GM12875 (cell line): ENCODE measurements around the gene LRRC8A.

Experiments
- H3K4me3 ChIP-seq: one replicate; pipeline ENCODE4 v1.5.1; 2011; ENCODE audit warnings: low read depth, low read length, control low read depth
- TF ChIP-seq, protein P1 (sequence below): IDR thresholded peaks from 2 replicates; pipeline ENCODE4 v1.5.1; 2011; ENCODE audit warnings: low read depth, mild to moderate bottlenecking, control low read depth, inconsistent platforms, low read length, moderate library complexity, borderline replicate concordance; ENCODE audit not compliant: insufficient read depth

LRRC8A gene

DNA sequence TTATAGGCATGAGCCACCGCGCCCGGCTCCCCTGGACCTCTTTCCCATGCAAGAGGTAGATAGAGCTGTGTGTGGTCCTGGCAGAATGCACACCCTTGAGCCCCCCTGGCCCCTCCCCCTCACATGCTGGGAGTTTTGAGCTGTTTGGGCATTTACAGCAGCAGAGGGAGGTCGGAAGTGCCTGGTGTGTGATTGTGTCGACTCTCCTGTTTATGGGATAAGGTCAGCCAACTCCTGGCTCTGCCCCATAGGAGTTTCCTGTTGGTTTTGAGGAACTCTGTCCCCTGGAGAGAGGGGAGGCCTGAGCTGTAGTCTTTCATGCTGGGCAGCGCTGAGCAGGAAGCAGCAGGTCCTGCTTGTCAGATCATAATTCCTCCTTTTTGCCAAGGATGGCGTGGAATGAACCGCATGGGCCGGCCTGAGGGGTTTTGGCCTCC, 6.0 kb downstream of the LRRC8A start:
- H3K4me3 ChIP-seq: no peak overlapping the region
- TF ChIP-seq, protein P1, sequence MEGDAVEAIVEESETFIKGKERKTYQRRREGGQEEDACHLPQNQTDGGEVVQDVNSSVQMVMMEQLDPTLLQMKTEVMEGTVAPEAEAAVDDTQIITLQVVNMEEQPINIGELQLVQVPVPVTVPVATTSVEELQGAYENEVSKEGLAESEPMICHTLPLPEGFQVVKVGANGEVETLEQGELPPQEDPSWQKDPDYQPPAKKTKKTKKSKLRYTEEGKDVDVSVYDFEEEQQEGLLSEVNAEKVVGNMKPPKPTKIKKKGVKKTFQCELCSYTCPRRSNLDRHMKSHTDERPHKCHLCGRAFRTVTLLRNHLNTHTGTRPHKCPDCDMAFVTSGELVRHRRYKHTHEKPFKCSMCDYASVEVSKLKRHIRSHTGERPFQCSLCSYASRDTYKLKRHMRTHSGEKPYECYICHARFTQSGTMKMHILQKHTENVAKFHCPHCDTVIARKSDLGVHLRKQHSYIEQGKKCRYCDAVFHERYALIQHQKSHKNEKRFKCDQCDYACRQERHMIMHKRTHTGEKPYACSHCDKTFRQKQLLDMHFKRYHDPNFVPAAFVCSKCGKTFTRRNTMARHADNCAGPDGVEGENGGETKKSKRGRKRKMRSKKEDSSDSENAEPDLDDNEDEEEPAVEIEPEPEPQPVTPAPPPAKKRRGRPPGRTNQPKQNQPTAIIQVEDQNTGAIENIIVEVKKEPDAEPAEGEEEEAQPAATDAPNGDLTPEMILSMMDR: no peak

DNA sequence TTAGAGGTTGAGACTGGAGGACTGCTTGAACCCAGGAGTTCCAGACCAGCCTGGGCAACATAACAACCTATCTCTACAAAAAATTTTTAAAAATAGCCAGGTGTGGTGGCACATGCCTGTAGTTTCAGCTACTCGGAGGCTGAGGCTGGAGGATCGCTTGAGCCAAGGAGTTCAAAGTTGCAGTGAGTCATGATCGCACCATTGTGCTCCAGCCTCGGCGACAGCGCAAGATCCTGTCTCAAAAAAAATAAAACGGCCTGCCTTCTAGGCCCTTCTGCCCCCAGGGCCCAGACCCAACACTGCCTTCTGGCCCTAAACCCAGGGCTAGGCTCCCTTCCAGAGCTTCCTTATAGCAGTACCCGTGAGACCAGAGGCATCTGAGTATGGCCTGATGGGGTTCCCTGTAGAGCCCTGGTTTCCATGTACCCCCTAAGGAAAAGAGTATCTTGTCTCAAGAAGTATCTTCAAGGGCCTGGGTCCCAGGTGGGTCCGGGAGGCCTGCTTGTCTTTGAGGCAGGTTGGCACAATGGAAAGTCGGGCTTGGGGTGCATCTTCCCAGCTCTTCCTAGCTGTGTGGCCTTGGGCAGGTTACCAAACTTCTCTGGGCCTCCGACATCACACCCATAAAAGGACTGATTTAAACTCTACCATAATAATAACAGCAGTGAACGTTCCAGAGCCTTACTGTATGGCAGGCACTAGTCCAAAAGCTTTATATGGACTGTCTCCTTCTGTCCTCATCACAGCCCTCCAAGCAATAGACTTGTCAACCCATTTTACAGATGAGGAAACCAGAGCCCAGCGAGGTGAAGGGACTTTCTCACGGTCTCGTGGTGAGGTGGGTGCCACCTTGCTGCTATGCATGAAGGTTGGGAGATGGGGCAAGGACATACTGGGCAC, 9.6 kb downstream of the LRRC8A start:
- H3K4me3 ChIP-seq: no peak overlapping the region
- TF ChIP-seq, protein P1: no peak

DNA sequence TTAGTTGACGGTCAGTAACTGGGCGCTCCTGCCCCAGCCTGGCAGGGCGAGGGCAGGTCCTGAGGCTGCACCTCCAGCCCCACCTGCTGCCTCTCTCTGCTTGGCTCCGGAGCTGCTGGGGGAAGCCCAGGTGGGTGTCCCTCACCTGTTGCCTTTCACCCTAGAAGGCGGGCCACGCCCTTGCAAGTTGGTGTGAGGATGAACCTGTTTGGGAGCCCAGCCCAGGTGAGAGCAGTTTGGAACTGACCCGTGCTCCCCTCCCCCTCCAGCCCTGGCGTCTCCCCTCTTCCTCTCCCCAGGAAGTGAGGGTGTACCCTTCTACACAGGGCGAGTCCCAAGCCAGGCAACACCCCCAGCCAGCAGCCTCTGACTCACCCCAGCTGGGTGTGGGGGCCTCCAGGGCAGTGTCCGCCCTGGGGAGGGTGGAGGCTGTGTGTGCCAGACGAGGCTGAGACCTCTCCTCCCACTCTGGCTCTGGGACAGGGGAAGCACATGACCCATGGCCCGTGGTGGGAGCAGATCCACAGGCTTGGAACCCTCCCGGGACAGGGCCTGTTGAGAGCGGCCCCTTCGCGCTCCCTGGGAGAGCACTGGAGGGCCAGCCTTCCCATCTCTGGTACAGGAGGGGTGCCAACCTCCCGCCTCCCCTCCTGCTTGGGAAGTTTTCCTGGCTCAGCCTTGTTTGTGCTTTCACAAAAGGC, 10.4 kb downstream of the LRRC8A start:
- TF ChIP-seq, protein P1: no peak
- H3K4me3 ChIP-seq: no peak overlapping the region

DNA sequence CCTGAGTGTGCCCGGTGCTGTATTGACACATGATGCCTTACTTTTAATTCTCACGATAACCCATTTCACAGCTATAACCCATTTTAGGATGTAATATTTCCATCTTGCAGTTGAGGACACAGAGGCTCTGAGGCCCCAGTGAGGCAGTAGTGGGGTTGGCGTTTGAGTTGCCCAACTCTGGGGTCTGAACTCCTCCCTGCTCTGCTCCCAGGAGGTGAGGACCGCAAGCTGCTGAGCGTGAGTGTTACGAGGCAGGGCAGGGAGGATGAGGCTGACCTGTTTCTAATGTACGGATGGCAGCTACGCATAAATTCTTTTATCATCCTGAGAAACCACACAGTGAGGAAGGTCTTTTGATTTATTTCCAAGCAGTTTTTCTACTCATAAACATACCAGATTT, 11.4 kb downstream of the LRRC8A start:
- TF ChIP-seq, protein P1: no peak
- no peak overlapping the region for H3K4me3 ChIP-seq

DNA sequence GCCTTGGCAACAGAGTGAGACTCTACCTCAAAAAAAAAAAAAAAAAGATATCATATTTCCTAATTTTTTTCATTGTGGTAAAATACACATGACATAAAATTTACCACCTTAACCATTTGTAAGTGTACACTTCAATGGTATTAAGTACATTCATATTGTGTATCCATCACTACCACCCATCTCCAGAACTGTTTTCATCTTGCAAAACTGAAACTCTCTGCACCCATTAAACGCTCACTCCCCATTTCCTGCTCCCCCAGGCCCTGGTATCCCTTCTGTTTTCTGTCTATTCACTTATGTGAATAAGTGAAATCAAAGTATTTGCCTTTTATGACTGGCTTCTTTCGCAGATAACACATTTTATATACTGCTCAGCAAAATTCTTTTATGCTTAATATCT, 12.8 kb downstream of the LRRC8A start:
- H3K4me3 ChIP-seq: no peak overlapping the region
- TF ChIP-seq, protein P1: no peak

DNA sequence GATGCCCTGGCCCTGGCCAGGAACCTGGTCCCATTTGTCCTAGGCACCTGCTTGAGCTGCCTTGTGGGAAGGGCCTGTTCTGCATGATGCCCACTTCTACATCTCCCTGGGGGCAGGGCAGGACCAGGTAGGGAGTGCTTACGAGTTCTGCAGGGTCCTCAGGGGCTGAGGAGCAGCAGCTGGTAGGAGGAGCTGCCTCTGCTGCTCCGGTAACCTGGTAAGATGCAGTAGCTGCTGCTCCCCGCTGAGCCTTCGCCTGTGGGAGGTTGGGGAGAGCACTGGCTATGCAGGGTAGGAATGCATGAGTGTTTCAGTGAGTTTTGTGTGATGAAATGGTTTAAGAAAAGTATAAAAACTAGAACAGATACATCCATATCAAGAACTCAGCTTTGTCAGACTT, 13.6 kb downstream of the LRRC8A start:
- TF ChIP-seq, protein P1: no peak

More for the DNA sequence above, 13.6 kb downstream of the LRRC8A start:
- H3K4me3 ChIP-seq: no peak overlapping the region
